HuH-7 (cell line): ENCODE data around the gene CPA5.
"Not testable (repeated sequence)": the region's sequence is repeated elsewhere in the genome, so short reads cannot be mapped to it uniquely, and the experiment has no call there.

Experiments used
- DNase-seq: peaks from one replicate; pipeline ENCODE4 v3.0.0; 2011; ENCODE audit warnings: low spot score

CPA5 gene

GRCh38 chr7:130344271-130344866 lies at the start of gene CPA5:
Gene CPA5, plus strand, starts transcription at chr7:130344816. Its CDS starts 1,670 bp downstream, at chr7:130346486.
- DNase-seq = no peak

- DNase-seq = no peak
These were observed 48.2 kb upstream of the CPA5 start for GRCh38 chr7:130296221-130296951.

- DNase-seq = no peak
These were observed 46.7 kb upstream of the CPA5 start for GRCh38 chr7:130297628-130298543.

GRCh38 chr7:130298544-130299326 lies 45.9 kb upstream of the CPA5 start:
- no peak for DNase-seq

GRCh38 chr7:130299866-130300265 lies 44.8 kb upstream of the CPA5 start:
- DNase-seq = no peak

- DNase-seq = no peak
These were observed 43.1 kb upstream of the CPA5 start for GRCh38 chr7:130301501-130302020.

GRCh38 chr7:130302649-130303048 lies 42.0 kb upstream of the CPA5 start:
- DNase-seq = no peak

GRCh38 chr7:130303127-130303526 lies 41.5 kb upstream of the CPA5 start:
- no peak for DNase-seq

GRCh38 chr7:130303551-130303950 lies 41.1 kb upstream of the CPA5 start:
- no peak for DNase-seq

- DNase-seq = peak; percentile 54
These were observed 40.6 kb upstream of the CPA5 start for GRCh38 chr7:130303982-130304381.

- DNase-seq = no peak
These were observed 39.7 kb upstream of the CPA5 start for GRCh38 chr7:130304878-130305277.

GRCh38 chr7:130305433-130306042 lies 39.1 kb upstream of the CPA5 start:
- no peak for DNase-seq

- no peak for DNase-seq
These were observed 34.6 kb upstream of the CPA5 start for GRCh38 chr7:130309986-130310385.

- DNase-seq = no peak
These were observed 30.3 kb upstream of the CPA5 start for GRCh38 chr7:130314305-130314704.

GRCh38 chr7:130319541-130319940 lies 25.1 kb upstream of the CPA5 start:
- no peak for DNase-seq

- not testable (repeated sequence) for DNase-seq
These were observed 22.9 kb upstream of the CPA5 start for GRCh38 chr7:130321542-130322229.

- no peak for DNase-seq
These were observed 22.0 kb upstream of the CPA5 start for GRCh38 chr7:130322615-130323014.

- DNase-seq = no peak
These were observed 20.2 kb upstream of the CPA5 start for GRCh38 chr7:130324306-130324943.

GRCh38 chr7:130329681-130330080 lies 14.9 kb upstream of the CPA5 start:
- no peak for DNase-seq
